HepG2 (cell line): ENCODE data around the gene BCAM.

Experiments
- FUBP1 ChIP-seq: sonication (generic); formaldehyde crosslinking; IDR thresholded peaks from 2 replicates; pipeline ENCODE4 v1.5.1; 2020; ENCODE audit warnings: missing genetic modification reagents, mild to moderate bottlenecking, borderline replicate concordance
- MTA3 ChIP-seq: sonication (generic); formaldehyde crosslinking; IDR thresholded peaks from 2 replicates; pipeline ENCODE4 v1.4.0; 2020; ENCODE audit warnings: missing genetic modification reagents
- NCOA5 ChIP-seq: sonication (generic); formaldehyde crosslinking; IDR thresholded peaks from 2 replicates; pipeline ENCODE4 v1.4.0; 2020; ENCODE audit warnings: missing genetic modification reagents
- PTBP1 ChIP-seq: fragments of 200-400 bp; formaldehyde crosslinking; IDR thresholded peaks from 2 replicates; pipeline ENCODE4 v1.6.1; 2018; ENCODE audit warnings: low read length, low read depth; ENCODE audit not compliant: poor library complexity, severe bottlenecking
- SMARCE1 ChIP-seq: fragments of 450-650 bp; IDR thresholded peaks from 2 replicates; pipeline ENCODE4 v1.6.1; 2017; ENCODE audit warnings: borderline replicate concordance
- TCF12 ChIP-seq, 2 experiments: fragments of 450-650 bp in 1 of 2; sonication (generic) in 1 of 2; formaldehyde crosslinking in 1 of 2; IDR thresholded peaks; 2 replicates each; pipeline versions ENCODE4 v1.6.1 to v1.8.0; 2017 to 2022; ENCODE audit warnings: antibody characterized with exemption in 1 of 2, mild to moderate bottlenecking in 1 of 2, missing genetic modification reagents in 1 of 2, moderate library complexity in 1 of 2
- USF2 ChIP-seq, 2 experiments: sonication (generic) in 1 of 2; formaldehyde crosslinking in 1 of 2; IDR thresholded peaks; 2 replicates each; pipeline versions ENCODE4 v1.5.1 to v1.6.1; 2011 to 2020; ENCODE audit warnings: borderline replicate concordance in 1 of 2, low read depth in 1 of 2, low read length in 1 of 2, mild to moderate bottlenecking in 1 of 2, missing genetic modification reagents in 1 of 2, moderate library complexity in 1 of 2
- ZBTB26 ChIP-seq: IDR thresholded peaks from 2 replicates; pipeline ENCODE4 v1.6.1; 2016; ENCODE audit warnings: missing compliant biosample characterization, missing genetic modification reagents, borderline replicate concordance
- ZBTB49 ChIP-seq: sonication (generic); formaldehyde crosslinking; IDR thresholded peaks from 2 replicates; pipeline ENCODE4 v1.4.0; 2020; ENCODE audit warnings: missing genetic modification reagents, borderline replicate concordance

- no peak for TF ChIP-seq MTA3 (CRISPR knock-in tag)
- no peak for TF ChIP-seq PTBP1
- TF ChIP-seq NCOA5 (CRISPR knock-in tag) = no peak
- no peak for TF ChIP-seq USF2 (IDR thresholded peaks at IDR 0.05; ENCODE audit: low read depth, low read length)
- no peak for TF ChIP-seq USF2 (CRISPR knock-in tag; IDR thresholded peaks at IDR 0.05; ENCODE audit: borderline replicate concordance)
- TF ChIP-seq ZBTB26 = no peak
- no peak for TF ChIP-seq FUBP1 (CRISPR knock-in tag)
- no peak for TF ChIP-seq SMARCE1
- no peak for TF ChIP-seq TCF12 (IDR thresholded peaks at IDR 0.05)
- TF ChIP-seq TCF12 (CRISPR knock-in tag; IDR thresholded peaks at IDR 0.05) = no peak
- no peak for TF ChIP-seq ZBTB49 (CRISPR knock-in tag)
These were observed 22.9 kb upstream of the BCAM start for GRCh38 chr19:44785993-44786392.
